GM19099 (cell line): ENCODE measurements around the gene MPND.

ENCODE experiments used
- POLR2A ChIP-seq: IDR thresholded peaks from 3 replicates; pipeline ENCODE4 v1.6.1; 2011; ENCODE audit warnings: low read depth; ENCODE audit not compliant: insufficient read length; ENCODE audit errors: extremely low read depth

Gene MPND

GRCh38 chr19:4329858-4330257 lies 13.5 kb upstream of the MPND start:
- TF ChIP-seq POLR2A = no peak

GRCh38 chr19:4334929-4335570 lies 8.3 kb upstream of the MPND start:
- TF ChIP-seq POLR2A = no peak

GRCh38 chr19:4337906-4338440 lies 5.4 kb upstream of the MPND start:
- TF ChIP-seq POLR2A = no peak

GRCh38 chr19:4338441-4339355 lies 4.7 kb upstream of the MPND start, which contains the start of gene STAP2:
Gene STAP2 (minus strand): TSS chr19:4338827. CDS start chr19:4338753, 74 bp downstream.
- peak; percentile 55 for TF ChIP-seq POLR2A

- no peak for TF ChIP-seq POLR2A
These were observed 1.1 kb upstream of the MPND start for GRCh38 chr19:4342314-4342614.

- TF ChIP-seq POLR2A = peak; percentile 95
These were observed 570 bp upstream of the MPND start for GRCh38 chr19:4342615-4343369.

GRCh38 chr19:4345342-4346019 lies 2.1 kb downstream of the MPND start:
- TF ChIP-seq POLR2A = no peak

GRCh38 chr19:4346020-4346383 lies 2.6 kb downstream of the MPND start:
- no peak for TF ChIP-seq POLR2A

GRCh38 chr19:4347521-4347920 lies 4.2 kb downstream of the MPND start:
- no peak for TF ChIP-seq POLR2A

- no peak for TF ChIP-seq POLR2A
These were observed 6.7 kb downstream of the MPND start for GRCh38 chr19:4350111-4350510.

GRCh38 chr19:4350726-4351125 lies 7.4 kb downstream of the MPND start:
- TF ChIP-seq POLR2A = no peak

- no peak for TF ChIP-seq POLR2A
These were observed 9.3 kb downstream of the MPND start for GRCh38 chr19:4352701-4353121.

GRCh38 chr19:4354282-4354681 lies 10.9 kb downstream of the MPND start:
- TF ChIP-seq POLR2A = no peak

- TF ChIP-seq POLR2A = no peak
These were observed 11.5 kb downstream of the MPND start for GRCh38 chr19:4354897-4355296.
